GM12892 (cell line): ENCODE measurements around the gene TPO.

Experiments used
- POLR2A ChIP-seq: IDR thresholded peaks from 2 replicates; pipeline ENCODE4 v1.6.1; 2011; ENCODE audit warnings: low read depth, low read length, control low read depth
- POLR2AphosphoS5 ChIP-seq: IDR thresholded peaks from 2 replicates; pipeline ENCODE4 v1.6.1; 2011; ENCODE audit warnings: low read depth, low read length, control low read depth
- TAF1 ChIP-seq: IDR thresholded peaks from 2 replicates; pipeline ENCODE4 v1.6.1; 2011; ENCODE audit warnings: low read depth, mild to moderate bottlenecking, control low read depth, low read length, borderline replicate concordance

DNA sequence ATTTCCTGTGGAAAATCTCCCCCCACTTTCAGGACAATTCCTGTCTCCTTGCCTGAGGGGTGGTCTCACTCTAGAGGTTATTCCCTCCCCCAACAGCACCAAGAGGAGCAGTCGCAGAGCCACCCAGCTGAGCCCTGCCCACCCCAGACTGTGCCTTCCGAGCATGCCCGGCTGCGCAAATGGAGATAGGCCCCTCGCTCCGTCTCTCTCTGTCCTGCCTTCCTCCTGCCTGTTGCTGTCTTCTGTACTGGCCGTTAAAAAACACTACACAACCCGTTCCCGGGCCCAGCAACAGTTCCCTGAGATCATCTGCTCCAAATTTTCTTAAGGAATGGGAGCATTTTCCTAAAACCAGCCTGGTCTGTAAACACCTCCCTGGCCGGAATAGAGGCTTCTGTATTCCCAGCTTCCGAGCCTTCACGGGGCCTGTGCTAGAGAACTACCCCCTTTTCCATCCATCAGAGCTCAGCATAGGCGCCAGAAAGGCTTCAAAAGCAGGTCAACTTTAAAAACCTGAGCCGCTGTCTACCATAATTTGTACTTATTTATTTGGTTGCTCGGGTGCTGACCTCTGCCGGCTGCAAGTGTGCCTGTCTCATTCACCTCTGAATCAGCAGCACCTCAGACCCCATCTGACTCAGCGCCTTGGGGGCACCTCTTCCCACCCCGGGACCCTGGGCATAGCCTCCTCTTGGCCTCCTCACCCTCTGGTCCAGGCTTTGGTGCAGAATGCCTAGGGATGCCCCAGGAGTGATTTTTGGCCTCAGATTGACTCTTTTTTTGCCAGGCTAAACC is 171.6 kb downstream of the TPO start:
- no peak for TF ChIP-seq POLR2AphosphoS5
- no peak for TF ChIP-seq POLR2A
- no peak for TF ChIP-seq TAF1
